Fibroblast of villous mesenchyme (primary cell): ENCODE results near the gene ATP5MC2. TPM values are rescaled to one million over a fixed set of nuclear protein-coding genes. Genes with fewer than 3 reads are reported as not detected.
"Not testable (repeated sequence)": the region's sequence is repeated elsewhere in the genome, so short reads cannot be mapped to it uniquely, and the experiment has no call there.

ENCODE experiments used
- DNase-seq: peaks from one replicate; pipeline ENCODE4 v3.0.0-alpha.2; 2010; ENCODE audit warnings: low read depth
- H3K4me3 ChIP-seq: 2 replicates; pipeline ENCODE4 v1.5.1; 2011; ENCODE audit warnings: low read depth, mild to moderate bottlenecking, low read length
- total RNA-seq: library from RNA; depleted of rRNA; stranded (reverse); fragments of >200 nt; gene quantifications from 2 replicates; pipeline ENCODE4 v1.2.3, GENCODE V29; 2012
- TF ChIP-seq, protein P1 (sequence below): IDR thresholded peaks from 2 replicates; pipeline ENCODE4 v1.5.1; 2012; ENCODE audit warnings: low read depth, mild to moderate bottlenecking, low read length; ENCODE audit not compliant: insufficient read depth

Gene ATP5MC2
- total RNA-seq, 1 donor: 70.8 TPM

- TF ChIP-seq, protein P1, sequence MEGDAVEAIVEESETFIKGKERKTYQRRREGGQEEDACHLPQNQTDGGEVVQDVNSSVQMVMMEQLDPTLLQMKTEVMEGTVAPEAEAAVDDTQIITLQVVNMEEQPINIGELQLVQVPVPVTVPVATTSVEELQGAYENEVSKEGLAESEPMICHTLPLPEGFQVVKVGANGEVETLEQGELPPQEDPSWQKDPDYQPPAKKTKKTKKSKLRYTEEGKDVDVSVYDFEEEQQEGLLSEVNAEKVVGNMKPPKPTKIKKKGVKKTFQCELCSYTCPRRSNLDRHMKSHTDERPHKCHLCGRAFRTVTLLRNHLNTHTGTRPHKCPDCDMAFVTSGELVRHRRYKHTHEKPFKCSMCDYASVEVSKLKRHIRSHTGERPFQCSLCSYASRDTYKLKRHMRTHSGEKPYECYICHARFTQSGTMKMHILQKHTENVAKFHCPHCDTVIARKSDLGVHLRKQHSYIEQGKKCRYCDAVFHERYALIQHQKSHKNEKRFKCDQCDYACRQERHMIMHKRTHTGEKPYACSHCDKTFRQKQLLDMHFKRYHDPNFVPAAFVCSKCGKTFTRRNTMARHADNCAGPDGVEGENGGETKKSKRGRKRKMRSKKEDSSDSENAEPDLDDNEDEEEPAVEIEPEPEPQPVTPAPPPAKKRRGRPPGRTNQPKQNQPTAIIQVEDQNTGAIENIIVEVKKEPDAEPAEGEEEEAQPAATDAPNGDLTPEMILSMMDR: no peak
- no peak overlapping the region for H3K4me3 ChIP-seq
- no peak for DNase-seq
Observed at GRCh38 chr12:53638057-53638456, 37.8 kb downstream of the ATP5MC2 start.

GRCh38 chr12:53636641-53637040 is 39.2 kb downstream of the ATP5MC2 start:
- DNase-seq: no peak
- no peak overlapping the region for H3K4me3 ChIP-seq
- TF ChIP-seq, protein P1: no peak

GRCh38 chr12:53635708-53636107 is 40.2 kb downstream of the ATP5MC2 start:
- not testable (repeated sequence) for H3K4me3 ChIP-seq, DNase-seq

DNA sequence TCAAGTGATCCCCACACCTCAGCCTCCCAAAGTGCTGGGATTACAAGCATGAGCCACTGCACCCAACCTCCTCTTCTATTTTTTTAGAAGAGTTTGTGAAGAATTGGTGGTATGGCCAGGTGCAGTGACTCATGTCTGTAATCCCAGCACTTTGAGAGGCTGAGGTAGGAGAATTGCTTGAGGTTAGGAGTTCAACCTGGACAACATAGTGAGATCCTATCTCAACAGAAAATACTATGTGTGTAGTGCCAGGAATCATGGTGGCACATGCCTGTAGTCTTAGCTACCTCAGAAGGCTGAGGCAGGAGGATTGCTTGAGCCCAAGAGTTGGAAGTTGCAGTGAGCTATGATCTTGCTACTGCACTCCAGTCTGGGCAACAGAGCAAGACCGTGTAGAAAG is 44.2 kb downstream of the ATP5MC2 start:
- no peak for DNase-seq
- H3K4me3 ChIP-seq: no peak overlapping the region
- TF ChIP-seq, protein P1: no peak

DNA sequence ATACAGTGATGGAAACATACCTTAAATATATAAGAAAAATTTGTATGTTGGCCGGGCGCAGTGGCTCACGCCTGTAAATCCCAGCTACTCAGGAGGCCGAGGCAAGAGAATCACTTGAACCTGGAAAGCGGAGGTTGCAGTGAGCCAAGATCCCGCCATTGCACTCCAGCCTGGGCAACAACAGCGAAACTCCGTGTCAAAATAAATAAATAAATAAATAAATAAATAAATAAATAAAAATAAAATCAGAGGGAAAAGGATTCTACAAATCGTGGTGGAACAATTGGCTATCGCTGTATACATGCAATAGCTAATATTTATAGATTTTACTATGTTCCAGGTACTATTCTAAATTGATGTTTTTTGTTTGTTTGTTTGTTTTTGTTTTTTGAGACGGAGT is 48.0 kb downstream of the ATP5MC2 start:
- TF ChIP-seq, protein P1: no peak
- DNase-seq: no peak
- no peak overlapping the region for H3K4me3 ChIP-seq

- no peak for DNase-seq
- peak overlapping the region; percentile 82 for H3K4me3 ChIP-seq
- TF ChIP-seq, protein P1: no peak
Observed at GRCh38 chr12:53626702-53627169, 49.1 kb downstream of the ATP5MC2 start.

DNA sequence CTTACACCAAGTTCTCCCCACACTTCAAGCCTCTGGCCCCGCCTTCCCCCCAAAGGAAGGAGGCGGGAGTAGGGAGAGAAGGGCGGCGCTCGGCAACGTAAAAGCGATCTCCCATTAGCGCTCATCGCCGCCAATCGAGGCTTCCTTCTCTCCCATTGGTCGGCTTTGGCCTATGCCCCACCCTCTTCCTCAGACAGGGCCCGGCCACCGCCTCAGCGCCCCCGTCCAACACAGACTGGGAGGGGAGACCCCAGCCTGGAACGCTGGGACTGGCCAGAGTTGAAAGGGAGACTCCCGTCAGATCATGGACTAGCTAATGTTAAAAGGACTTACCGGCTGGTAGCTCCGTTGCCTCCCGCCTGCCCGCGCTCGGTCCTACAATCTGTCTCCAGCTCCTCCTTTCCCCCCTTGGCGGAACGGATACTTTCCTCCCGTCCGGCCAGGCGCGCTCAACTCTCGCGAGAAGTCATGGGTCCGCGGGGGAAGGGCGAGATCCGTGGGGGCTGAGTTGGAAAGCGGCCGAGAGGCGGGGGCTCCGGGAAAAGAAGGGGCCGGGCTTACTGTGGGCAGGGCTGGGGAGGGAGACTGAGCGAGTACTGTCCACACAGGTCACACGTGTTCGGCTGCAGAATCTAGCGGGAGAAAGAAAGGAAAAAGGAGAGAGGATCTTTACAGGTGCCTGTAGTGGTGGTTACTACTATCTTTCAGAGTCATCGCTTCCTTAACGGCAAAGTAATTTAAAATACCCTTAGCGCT is 49.8 kb downstream of the ATP5MC2 start, which contains the start of gene ATF7:
Gene ATF7 (minus strand): TSS at position 437 of the 756 bp plus-strand sequence. CDS start 25,382 bp downstream, outside the sequence.
- DNase-seq: peak; percentile 98
- peak within 1 kb of the TSS; percentile 82 for H3K4me3 ChIP-seq
- TF ChIP-seq, protein P1: no peak
